Colonic mucosa (tissue), 4 donors: ENCODE measurements around the gene TMEM63B. TPM values are rescaled to one million over a fixed set of nuclear protein-coding genes. Genes with fewer than 3 reads are reported as not detected.

Source experiments
- DNase-seq: peaks from one replicate; pipeline ENCODE4 v3.0.0-alpha.2; 2020
- H3K27ac ChIP-seq: fragments of 200-600 bp; one replicate; pipeline ENCODE4 v1.8.0; 2021
- H3K27me3 ChIP-seq: fragments of 200-600 bp; one replicate; pipeline ENCODE4 v1.8.0; 2021
- H3K36me3 ChIP-seq: fragments of 200-600 bp; one replicate; pipeline ENCODE4 v1.8.0; 2021
- H3K4me1 ChIP-seq: fragments of 200-600 bp; one replicate; pipeline ENCODE4 v1.8.0; 2021; ENCODE audit warnings: mild to moderate bottlenecking
- H3K4me3 ChIP-seq: fragments of 200-600 bp; one replicate; pipeline ENCODE4 v1.8.0; 2021
- H3K9ac ChIP-seq, 2 donors: one replicate each; pipeline ENCODE4 v1.7.0; 2013; ENCODE audit warnings: control low read depth in 2 of 2, low read depth in 2 of 2, low read length in 2 of 2
- H3K9me3 ChIP-seq: fragments of 200-600 bp; one replicate; pipeline ENCODE4 v1.8.0; 2021
- intact Hi-C: fragments of 100-400 bp; cut with DNase I; formaldehyde crosslinking; loops from one replicate; pipeline ENCODE4 v1.14.1; 2022
- total RNA-seq, 2 donors: library from RNA; stranded (reverse); fragmentation: NEBNext Ultra II Directional in 1 of 2; extraction: Animal tissue kit (Norgen Biotek cat#: 25700) in 1 of 2; gene quantifications; one replicate each; pipeline ENCODE4 v1.2.1, GENCODE V29; 2021
- TF ChIP-seq, protein P1 (sequence below): fragments of 200-600 bp; IDR thresholded peaks from one replicate; pipeline ENCODE4 v1.8.0; 2022; ENCODE audit warnings: antibody characterized with exemption, mild to moderate bottlenecking
- donor health status: healthy.
- donor health status: DM: no; HTN: no; CAD: no.
- donor health status: DM: no; HTN: no; CAD: no.

Gene TMEM63B
- total RNA-seq, 2 donors from 2014 or later: 74.3 to 95.3 TPM

DNA sequence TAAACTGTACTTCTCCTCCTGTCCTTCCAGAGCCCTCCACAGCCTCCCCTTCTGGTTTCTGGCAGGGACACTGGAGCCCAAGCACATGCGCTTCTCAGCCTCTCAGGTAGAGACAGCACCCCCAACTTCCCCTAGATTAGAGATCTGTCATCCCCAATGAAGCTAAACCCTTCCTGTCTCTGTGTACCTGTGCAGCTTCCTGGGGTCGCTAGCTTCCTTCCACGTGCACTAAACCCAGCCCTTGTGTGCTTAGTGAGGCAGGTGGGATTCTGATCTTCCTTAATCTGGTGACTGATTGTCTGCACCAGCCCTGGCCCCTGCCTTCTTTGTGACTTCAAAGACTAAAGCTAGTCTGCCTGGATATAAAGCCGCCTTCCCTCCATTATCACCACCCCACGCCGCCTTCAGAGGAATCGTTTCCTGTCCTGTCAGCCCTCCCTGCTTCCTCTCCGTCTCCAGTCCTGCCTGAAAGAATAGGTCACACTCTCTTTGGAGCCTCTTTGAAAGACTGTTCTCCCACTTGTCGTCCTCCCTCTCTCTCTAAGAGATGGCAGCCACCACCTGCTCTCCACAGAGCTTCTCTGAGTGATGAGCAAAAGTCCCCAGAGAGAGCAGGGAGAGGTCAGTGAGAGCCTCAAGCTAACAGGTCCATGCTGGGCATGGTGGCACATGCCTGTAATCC lies 58.7 kb downstream of the TMEM63B start:
- TF ChIP-seq, protein P1, sequence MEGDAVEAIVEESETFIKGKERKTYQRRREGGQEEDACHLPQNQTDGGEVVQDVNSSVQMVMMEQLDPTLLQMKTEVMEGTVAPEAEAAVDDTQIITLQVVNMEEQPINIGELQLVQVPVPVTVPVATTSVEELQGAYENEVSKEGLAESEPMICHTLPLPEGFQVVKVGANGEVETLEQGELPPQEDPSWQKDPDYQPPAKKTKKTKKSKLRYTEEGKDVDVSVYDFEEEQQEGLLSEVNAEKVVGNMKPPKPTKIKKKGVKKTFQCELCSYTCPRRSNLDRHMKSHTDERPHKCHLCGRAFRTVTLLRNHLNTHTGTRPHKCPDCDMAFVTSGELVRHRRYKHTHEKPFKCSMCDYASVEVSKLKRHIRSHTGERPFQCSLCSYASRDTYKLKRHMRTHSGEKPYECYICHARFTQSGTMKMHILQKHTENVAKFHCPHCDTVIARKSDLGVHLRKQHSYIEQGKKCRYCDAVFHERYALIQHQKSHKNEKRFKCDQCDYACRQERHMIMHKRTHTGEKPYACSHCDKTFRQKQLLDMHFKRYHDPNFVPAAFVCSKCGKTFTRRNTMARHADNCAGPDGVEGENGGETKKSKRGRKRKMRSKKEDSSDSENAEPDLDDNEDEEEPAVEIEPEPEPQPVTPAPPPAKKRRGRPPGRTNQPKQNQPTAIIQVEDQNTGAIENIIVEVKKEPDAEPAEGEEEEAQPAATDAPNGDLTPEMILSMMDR: no peak
- Histone ChIP-seq H3K4me1 (no peaks in the 10 kb centered on the region), H3K4me3 (no peak overlapping the region), H3K9ac (no peak overlapping the region), H3K27ac (no peak overlapping the region), H3K9me3 (no peaks in the 10 kb centered on the region), H3K27me3 (no peaks in the 10 kb centered on the region), H3K36me3 (no peaks in the 10 kb centered on the region)
- DNase-seq: no peak
- intact Hi-C loops: no loop called here

GRCh38 chr6:44186635-44187025 lies 59.3 kb downstream of the TMEM63B start:
- no peak for DNase-seq
- Histone ChIP-seq H3K9ac (no peak overlapping the region), H3K27me3 (no peaks in the 10 kb centered on the region), H3K4me1 (no peaks in the 10 kb centered on the region), H3K9me3 (no peaks in the 10 kb centered on the region), H3K36me3 (no peaks in the 10 kb centered on the region), H3K4me3 (no peak overlapping the region), H3K27ac (no peak overlapping the region)
- TF ChIP-seq, protein P1: no peak
- intact Hi-C loops: no loop called here

GRCh38 chr6:44188819-44189218 lies 61.5 kb downstream of the TMEM63B start:
- no peak for DNase-seq
- TF ChIP-seq, protein P1: no peak
- no peak overlapping the region for H3K9ac ChIP-seq
- H3K9me3 ChIP-seq: no peaks in the 10 kb centered on the region
- H3K36me3 ChIP-seq: no peaks in the 10 kb centered on the region
- intact Hi-C loops: no loop called here
- no peaks in the 10 kb centered on the region for H3K27me3 ChIP-seq
- H3K4me3 ChIP-seq: no peak overlapping the region
- no peaks in the 10 kb centered on the region for H3K4me1 ChIP-seq
- no peak overlapping the region for H3K27ac ChIP-seq

DNA sequence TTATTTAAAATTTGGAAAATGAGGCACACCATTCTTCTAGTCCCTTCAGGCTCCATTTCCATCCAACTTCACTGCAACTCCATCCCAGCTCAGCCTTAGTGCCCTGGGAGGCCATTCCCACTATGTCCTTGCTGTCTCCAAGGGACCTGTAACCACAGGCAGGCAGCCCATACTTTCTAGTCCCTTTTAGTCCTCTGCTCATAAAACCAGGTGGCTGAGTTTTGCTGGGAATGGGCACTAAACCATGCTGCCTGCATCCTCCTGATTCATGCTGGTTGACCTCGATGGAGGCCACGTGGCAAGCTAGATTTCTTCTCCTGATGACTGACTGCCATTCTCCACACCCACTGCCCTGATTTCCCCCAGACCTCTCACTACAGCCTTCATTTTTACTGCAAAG lies 61.9 kb downstream of the TMEM63B start:
- Histone ChIP-seq H3K27ac (no peak overlapping the region), H3K9me3 (no peaks in the 10 kb centered on the region), H3K4me1 (no peaks in the 10 kb centered on the region), H3K9ac (no peak overlapping the region), H3K36me3 (no peaks in the 10 kb centered on the region), H3K4me3 (no peak overlapping the region), H3K27me3 (no peaks in the 10 kb centered on the region)
- TF ChIP-seq, protein P1: no peak
- DNase-seq: no peak
- intact Hi-C loops: no loop called here

- Histone ChIP-seq H3K27ac (no peak overlapping the region), H3K9ac (no peak overlapping the region), H3K4me1 (no peaks in the 10 kb centered on the region), H3K4me3 (no peak overlapping the region), H3K27me3 (no peaks in the 10 kb centered on the region), H3K9me3 (no peaks in the 10 kb centered on the region), H3K36me3 (no peaks in the 10 kb centered on the region)
- no peak for DNase-seq
- intact Hi-C loops: no loop called here
- TF ChIP-seq, protein P1: no peak
These were observed 63.4 kb downstream of the TMEM63B start for GRCh38 chr6:44190715-44191114.
